Neuronal stem cell (in vitro differentiated cells): Measurements from ENCODE around the gene MADD.

Source experiments
- DNase-seq: peaks from one replicate; pipeline ENCODE4 v3.0.0-alpha.2; 2013; ENCODE audit warnings: low spot score
- H2AFZ ChIP-seq: one replicate; pipeline ENCODE4 v1.6.1; 2013; ENCODE audit warnings: mild to moderate bottlenecking, low read length, inconsistent platforms
- H2AK5ac ChIP-seq: 2 replicates; pipeline ENCODE4 v1.6.1; 2013; ENCODE audit warnings: low read depth, mild to moderate bottlenecking, inconsistent platforms, low read length, moderate library complexity, mixed read lengths
- H2BK120ac ChIP-seq: 2 replicates; pipeline ENCODE4 v1.6.1; 2013; ENCODE audit warnings: low read depth, mild to moderate bottlenecking, inconsistent platforms, low read length, moderate library complexity, mixed read lengths
- H2BK12ac ChIP-seq: one replicate; pipeline ENCODE4 v1.6.1; 2013; ENCODE audit warnings: low read length, inconsistent platforms
- H2BK15ac ChIP-seq: 2 replicates; pipeline ENCODE4 v1.6.1; 2013; ENCODE audit warnings: mild to moderate bottlenecking, low read length, inconsistent platforms, mixed read lengths
- H2BK5ac ChIP-seq: one replicate; pipeline ENCODE4 v1.6.1; 2013; ENCODE audit warnings: inconsistent platforms, mild to moderate bottlenecking, low read length, moderate library complexity
- H3K14ac ChIP-seq: one replicate; pipeline ENCODE4 v1.6.1; 2013; ENCODE audit warnings: low read length, inconsistent platforms
- H3K18ac ChIP-seq: 2 replicates; pipeline ENCODE4 v1.6.1; 2013; ENCODE audit warnings: low read length, inconsistent platforms
- H3K23ac ChIP-seq: 2 replicates; pipeline ENCODE4 v1.6.1; 2013; ENCODE audit warnings: low read depth, mild to moderate bottlenecking, mixed read lengths, low read length, inconsistent platforms; ENCODE audit not compliant: poor library complexity
- H3K27ac ChIP-seq: replicated peaks from 3 replicates; pipeline ENCODE4 v1.5.1; 2013; ENCODE audit warnings: low read length, inconsistent platforms
- H3K27me3 ChIP-seq, 3 experiments: 2 replicates each; pipeline ENCODE4 v1.6.1; 2013; ENCODE audit warnings: low read length in 3 of 3, mild to moderate bottlenecking in 2 of 3, inconsistent platforms in 1 of 3, low read depth in 1 of 3, mixed read lengths in 1 of 3, moderate library complexity in 1 of 3; ENCODE audit not compliant: control insufficient read depth in 3 of 3, insufficient read depth in 3 of 3
- H3K36me3 ChIP-seq, 2 donors: replicated peaks in 1 of 2; 2 replicates each; pipeline ENCODE4 v1.6.1; 2013; ENCODE audit warnings: low read length in 2 of 2; ENCODE audit not compliant: control insufficient read depth in 2 of 2, insufficient read depth in 2 of 2
- H3K4ac ChIP-seq: 2 replicates; pipeline ENCODE4 v1.6.1; 2013; ENCODE audit warnings: inconsistent platforms, mild to moderate bottlenecking, low read length, moderate library complexity
- H3K4me1 ChIP-seq, 2 donors: 1 replicate in 1 of 2; 2 replicates in 1 of 2; pipeline ENCODE4 v1.6.1; 2013; ENCODE audit warnings: low read length in 2 of 2, low read depth in 1 of 2; ENCODE audit not compliant: control insufficient read depth in 2 of 2, insufficient read depth in 1 of 2
- H3K4me2 ChIP-seq: one replicate; pipeline ENCODE4 v1.6.1; 2013; ENCODE audit warnings: mild to moderate bottlenecking, low read length, inconsistent platforms; ENCODE audit not compliant: insufficient read depth, poor library complexity, severe bottlenecking
- H3K4me3 ChIP-seq, 2 donors: 2 replicates each; pipeline ENCODE4 v1.5.1; 2013; ENCODE audit warnings: low read length in 2 of 2, mild to moderate bottlenecking in 2 of 2, inconsistent platforms in 1 of 2, moderate library complexity in 1 of 2
- H3K79me1 ChIP-seq: one replicate; pipeline ENCODE4 v1.6.1; 2013; ENCODE audit warnings: low read depth, mild to moderate bottlenecking, inconsistent platforms, low read length, moderate library complexity
- H3K9ac ChIP-seq: one replicate; pipeline ENCODE4 v1.6.1; 2013; ENCODE audit warnings: mild to moderate bottlenecking, low read depth, low read length, inconsistent platforms; ENCODE audit not compliant: poor library complexity
- H3K9me3 ChIP-seq, 2 donors: replicated peaks in 1 of 2; 2 replicates each; pipeline versions ENCODE3 to v1.6.1; 2013; ENCODE audit warnings: low read length in 2 of 2, mild to moderate bottlenecking in 2 of 2, inconsistent platforms in 1 of 2, low read depth in 1 of 2, mixed read lengths in 1 of 2, moderate library complexity in 1 of 2; ENCODE audit not compliant: control insufficient read depth in 2 of 2, insufficient read depth in 1 of 2
- H4K8ac ChIP-seq: one replicate; pipeline ENCODE4 v1.6.1; 2013; ENCODE audit warnings: low read depth, mild to moderate bottlenecking, inconsistent platforms, low read length, moderate library complexity
- H4K91ac ChIP-seq: one replicate; pipeline ENCODE4 v1.6.1; 2013; ENCODE audit warnings: low read length, low read depth, mild to moderate bottlenecking, inconsistent platforms; ENCODE audit not compliant: poor library complexity
- WGBS, 2 donors: extraction: QIAGEN DNeasy Blood & Tissue Kit; methylation state at CpG; one replicate each; pipeline ENCODE4 v1.1.7; 2013; ENCODE audit warnings: missing lambda C conversion rate in 2 of 2, mixed read lengths in 1 of 2; ENCODE audit not compliant: insufficient read length in 2 of 2, insufficient replicate concordance in 1 of 2; ENCODE audit errors: extremely low coverage in 2 of 2; 5-methylcytosine and 5-hydroxymethylcytosine counted together

MADD gene

GRCh38 chr11:47329431-47329986, 59.6 kb downstream of the MADD start:
- no peak overlapping the region for H3K14ac ChIP-seq
- H3K4me1 ChIP-seq, result no peaks in the 10 kb centered on the region
- H2AK5ac ChIP-seq, result no peak overlapping the region
- H4K91ac ChIP-seq, result no peak overlapping the region
- peaks cover 18 to 40% of the 10 kb centered on the region in 2 donors for H3K36me3 ChIP-seq
- H3K27ac ChIP-seq, result no peak overlapping the region
- WGBS, 2 donors, result no CpG with 5 or more reads among the region's 12 CpGs
- no peaks in the 10 kb centered on the region for H3K9me3 ChIP-seq
- no peak overlapping the region for H2BK12ac ChIP-seq
- H3K4me2 ChIP-seq, result no peak overlapping the region
- H3K9ac ChIP-seq, result peak overlapping the region; percentile 35
- H3K4ac ChIP-seq, result no peak overlapping the region
- no peak overlapping the region for H3K18ac ChIP-seq
- no peak for DNase-seq
- no peak overlapping the region for H2BK120ac ChIP-seq
- H2BK15ac ChIP-seq, result no peak overlapping the region
- peak overlapping the region; percentile 60 for H2BK5ac ChIP-seq
- peaks cover 1% of the 10 kb centered on the region for H3K79me1 ChIP-seq
- no peak overlapping the region for H2AFZ ChIP-seq
- no peak overlapping the region for H4K8ac ChIP-seq
- no peak overlapping the region for H3K23ac ChIP-seq
- H3K4me3 ChIP-seq, result no peak overlapping the region
- no peaks in the 10 kb centered on the region for H3K27me3 ChIP-seq

GRCh38 chr11:47329987-47330931, 60.3 kb downstream of the MADD start:
- no peaks in the 10 kb centered on the region for H3K4me1 ChIP-seq
- no peak overlapping the region for H4K91ac ChIP-seq
- no peak overlapping the region for H2AK5ac ChIP-seq
- no peaks in the 10 kb centered on the region for H3K27me3 ChIP-seq
- H2AFZ ChIP-seq, result no peak overlapping the region
- H2BK12ac ChIP-seq, result no peak overlapping the region
- H3K14ac ChIP-seq, result no peak overlapping the region
- H3K23ac ChIP-seq, result no peak overlapping the region
- peaks cover 18 to 40% of the 10 kb centered on the region in 2 donors for H3K36me3 ChIP-seq
- DNase-seq, result no peak
- no peak overlapping the region for H2BK15ac ChIP-seq
- H3K18ac ChIP-seq, result no peak overlapping the region
- no peak overlapping the region for H2BK120ac ChIP-seq
- no peak overlapping the region for H3K4ac ChIP-seq
- H3K79me1 ChIP-seq, result peaks cover 1% of the 10 kb centered on the region
- no peak overlapping the region for H3K4me2 ChIP-seq
- no peak overlapping the region for H3K27ac ChIP-seq
- peak overlapping the region; percentile 60 for H2BK5ac ChIP-seq
- H3K4me3 ChIP-seq, result no peak overlapping the region
- no peak overlapping the region for H3K9ac ChIP-seq
- no peaks in the 10 kb centered on the region for H3K9me3 ChIP-seq
- peak overlapping the region; percentile 65 for H4K8ac ChIP-seq
- WGBS, 2 donors, result no CpG with 5 or more reads among the region's 16 CpGs

GRCh38 chr11:47331454-47332302, 61.7 kb downstream of the MADD start:
- Histone ChIP-seq H3K9me3 (no peaks in the 10 kb centered on the region), H3K23ac (peak overlapping the region; percentile 75), H4K8ac (no peak overlapping the region), H2BK120ac (no peak overlapping the region), H2AK5ac (peak overlapping the region; percentile 68), H3K36me3 (peaks cover 13 to 38% of the 10 kb centered on the region in 2 donors), H3K27me3 (no peaks in the 10 kb centered on the region), H2BK5ac (peak overlapping the region; percentile 30), H3K9ac (no peak overlapping the region), H3K14ac (no peak overlapping the region), H4K91ac (no peak overlapping the region), H3K4ac (no peak overlapping the region), H3K4me1 (no peaks in the 10 kb centered on the region), H3K18ac (no peak overlapping the region), H2BK15ac (no peak overlapping the region), H2BK12ac (no peak overlapping the region), H3K4me2 (no peak overlapping the region), H2AFZ (no peak overlapping the region), H3K79me1 (peaks cover 1% of the 10 kb centered on the region), H3K4me3 (no peak overlapping the region), H3K27ac (no peak overlapping the region)
- DNase-seq, result no peak
- WGBS, 2 donors, result no CpG with 5 or more reads among the region's 21 CpGs
